ENCODE measurements around the gene ORAI3.
A peak's percentile ranks its signal among the peaks of the same experiment; 100 is the strongest.

ORAI3 gene

DNA sequence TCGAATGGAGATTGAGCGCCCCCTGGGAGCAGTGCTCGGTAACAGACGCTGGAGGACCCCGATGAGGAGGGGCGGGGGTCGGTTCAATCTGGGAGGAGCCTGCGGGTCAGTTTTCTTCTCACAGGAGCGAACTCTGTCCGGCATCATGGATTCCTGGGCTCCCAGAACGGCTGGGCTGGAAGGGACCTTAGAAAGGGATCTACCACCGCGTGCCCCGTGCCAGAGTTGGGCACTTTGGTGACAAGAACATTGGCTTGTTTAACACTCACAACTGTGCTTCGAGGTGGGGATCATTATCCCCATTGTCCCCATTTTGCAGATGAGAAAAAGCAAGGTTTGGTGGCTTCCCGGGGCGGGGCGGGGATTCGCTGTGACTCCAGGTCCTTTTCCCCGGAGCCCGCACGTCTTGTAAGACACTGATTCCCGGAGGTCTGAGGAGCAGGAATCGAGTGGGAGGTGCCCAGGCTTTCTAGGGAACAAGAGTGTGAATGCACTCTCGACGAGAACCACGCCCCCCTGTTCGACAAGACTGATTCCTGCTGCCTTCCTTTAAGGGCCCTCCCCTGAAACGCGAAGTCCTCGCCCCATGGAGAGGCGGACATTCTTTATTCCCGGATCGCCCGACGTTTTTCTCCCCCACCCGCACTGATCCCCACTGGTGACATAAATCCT is 27.0 kb upstream of the ORAI3 start:
- H3K27ac ChIP-seq: peak overlapping the region; percentile 61 to 98 (median 92)
- H4K20me1 ChIP-seq: peaks cover 0 to 25% (median 19%) of the 10 kb centered on the region in 11 experiments; a peak in 18 of 22 replicates
- H3K4me2 ChIP-seq: peak overlapping the region; percentile 75 to 93 (median 86)
- TF ChIP-seq Cebpa-rat (IDR thresholded peaks at IDR 0.05): no peak
- no peaks in the 10 kb centered on the region; a peak in 1 of 22 replicates for H3K9me3 ChIP-seq (replicated peaks in 1 of 11)
- peaks cover 0 to 18% (median 10%) of the 10 kb centered on the region in 11 experiments; a peak in 18 of 22 replicates for H3K36me3 ChIP-seq
- peaks cover 38 to 71% (median 58%) of the 10 kb centered on the region in 10 experiments for H3K4me1 ChIP-seq
- no peaks in the 10 kb centered on the region for H3K27me3 ChIP-seq
- peak overlapping the region; percentile 74 to 92 (median 86) for H3K4me3 ChIP-seq
- H3K9ac ChIP-seq: peak overlapping the region; percentile 74 to 95 (median 89)

- Histone ChIP-seq H3K4me1 (peaks cover 44 to 77% (median 64%) of the 10 kb centered on the region in 10 experiments), H3K36me3 (peaks cover 2 to 24% (median 16%) of the 10 kb centered on the region in 11 experiments; a peak in 20 of 22 replicates), H3K4me3 (peak overlapping the region; percentile 74 to 92 (median 86)), H3K4me2 (peak overlapping the region; percentile 75 to 93 (median 86)), H3K27ac (peak overlapping the region; percentile 86 to 98 (median 94)), H3K9me3 (replicated peaks in 1 of 11) (no peaks in the 10 kb centered on the region; a peak in 1 of 22 replicates), H4K20me1 (peaks cover 0 to 31% (median 25%) of the 10 kb centered on the region in 11 experiments; a peak in 18 of 22 replicates), H3K27me3 (no peaks in the 10 kb centered on the region), H3K9ac (peak overlapping the region; percentile 86 to 97 (median 92))
- TF ChIP-seq Cebpa-rat (IDR thresholded peaks at IDR 0.05): peak in 1 of 11 experiments; percentile 46; a peak in 1 of 22 replicates
These were observed 26.4 kb upstream of the ORAI3 start for GRCh38 chr16:30922420-30922959.

- Histone ChIP-seq H4K20me1 (peaks cover 0 to 37% (median 29%) of the 10 kb centered on the region in 11 experiments; a peak in 18 of 22 replicates), H3K36me3 (peaks cover 7 to 29% (median 21%) of the 10 kb centered on the region in 11 experiments; a peak in 20 of 22 replicates), H3K9ac (peak overlapping the region; percentile 87 to 97 (median 92)), H3K27ac (peak overlapping the region; percentile 86 to 98 (median 94)), H3K4me3 (peak overlapping the region; percentile 74 to 92 (median 88)), H3K4me2 (peak overlapping the region; percentile 20 to 66 (median 56); a peak in 17 of 22 replicates), H3K9me3 (replicated peaks in 1 of 11) (no peaks in the 10 kb centered on the region; a peak in 1 of 22 replicates), H3K27me3 (no peaks in the 10 kb centered on the region), H3K4me1 (peaks cover 45 to 77% (median 68%) of the 10 kb centered on the region in 10 experiments)
- TF ChIP-seq Cebpa-rat (IDR thresholded peaks at IDR 0.05): no peak
These were observed 25.8 kb upstream of the ORAI3 start for GRCh38 chr16:30922960-30923535.

GRCh38 chr16:30923554-30924075 is 25.3 kb upstream of the ORAI3 start, which contains the start of gene FBXL19:
Gene FBXL19, plus strand, starts transcription at chr16:30923572. Its CDS starts 2,183 bp downstream, at chr16:30925755.
- Histone ChIP-seq H3K9ac (peak within 1 kb of the TSS; percentile 87 to 97 (median 92)), H3K4me2 (peak within 1 kb of the TSS; percentile 92 to 98 (median 97)), H3K27ac (peak within 1 kb of the TSS; percentile 86 to 98 (median 94)), H3K36me3 (peaks cover 12 to 34% (median 26%) of the 10 kb centered on the region in 11 experiments; a peak in 20 of 22 replicates), H3K27me3 (no peaks in the 10 kb centered on the region), H4K20me1 (peaks cover 0 to 41% (median 32%) of the 10 kb centered on the region in 11 experiments; a peak in 18 of 22 replicates), H3K4me3 (peak within 1 kb of the TSS; percentile 74 to 92 (median 88)), H3K9me3 (replicated peaks in 1 of 11) (no peaks in the 10 kb centered on the region; a peak in 1 of 22 replicates), H3K4me1 (peaks cover 39 to 74% (median 65%) of the 10 kb centered on the region in 10 experiments)
- no peak for TF ChIP-seq Cebpa-rat (IDR thresholded peaks at IDR 0.05)

DNA sequence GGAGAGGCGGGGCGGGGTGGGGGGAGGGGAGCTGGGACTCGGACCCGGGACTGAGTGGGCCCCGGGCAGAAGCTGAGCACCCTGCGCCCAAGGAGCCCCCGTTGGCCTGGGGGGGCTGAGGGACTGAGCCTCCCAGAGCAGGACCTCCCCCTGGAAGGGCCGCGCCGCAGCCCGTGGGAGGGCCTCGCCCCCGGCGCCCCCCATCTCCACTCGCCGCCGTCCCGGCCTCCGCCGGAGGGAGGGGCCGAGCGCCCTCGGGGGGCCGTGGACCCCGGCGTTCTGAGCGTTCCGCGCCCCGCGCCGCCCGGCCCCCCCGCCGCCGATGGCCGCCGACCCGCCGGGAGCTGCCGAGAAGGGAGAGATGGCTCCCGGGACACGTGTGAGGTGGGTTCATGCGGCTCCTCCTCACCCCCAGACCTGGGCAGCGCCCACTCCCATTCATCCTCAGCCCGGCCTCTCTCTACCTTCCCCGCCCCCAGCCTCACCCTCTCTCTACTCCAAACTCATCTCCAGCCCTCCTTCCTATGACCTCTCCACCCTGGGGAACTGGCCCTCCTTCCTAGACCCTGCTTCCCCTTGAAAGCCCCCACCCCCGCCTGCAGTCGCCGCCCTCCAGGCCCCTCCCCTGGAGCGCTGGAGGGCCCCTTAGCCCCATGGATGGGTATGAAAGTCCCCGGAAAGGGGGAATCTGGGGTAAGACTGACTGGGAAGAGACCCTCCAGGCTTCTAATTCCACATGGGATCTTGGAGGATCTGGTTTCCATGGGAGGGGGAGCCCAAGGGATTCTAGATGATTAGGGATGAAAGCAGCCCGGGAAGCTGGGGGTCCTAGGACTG is 24.6 kb upstream of the ORAI3 start:
- peaks cover 0 to 45% (median 32%) of the 10 kb centered on the region in 11 experiments; a peak in 18 of 22 replicates for H4K20me1 ChIP-seq
- H3K4me2 ChIP-seq: peak overlapping the region; percentile 92 to 98 (median 97)
- no peaks in the 10 kb centered on the region for H3K9me3 ChIP-seq (replicated peaks in 1 of 11)
- H3K36me3 ChIP-seq: peaks cover 18 to 41% (median 32%) of the 10 kb centered on the region in 11 experiments
- no peak for TF ChIP-seq Cebpa-rat (IDR thresholded peaks at IDR 0.05)
- peak overlapping the region; percentile 40 to 96 (median 88); a peak in 21 of 22 replicates for H3K27ac ChIP-seq
- H3K4me1 ChIP-seq: peaks cover 39 to 67% (median 60%) of the 10 kb centered on the region in 10 experiments
- peak overlapping the region; percentile 86 to 97 (median 91) for H3K9ac ChIP-seq
- no peaks in the 10 kb centered on the region for H3K27me3 ChIP-seq
- peak overlapping the region; percentile 74 to 92 (median 88) for H3K4me3 ChIP-seq

DNA sequence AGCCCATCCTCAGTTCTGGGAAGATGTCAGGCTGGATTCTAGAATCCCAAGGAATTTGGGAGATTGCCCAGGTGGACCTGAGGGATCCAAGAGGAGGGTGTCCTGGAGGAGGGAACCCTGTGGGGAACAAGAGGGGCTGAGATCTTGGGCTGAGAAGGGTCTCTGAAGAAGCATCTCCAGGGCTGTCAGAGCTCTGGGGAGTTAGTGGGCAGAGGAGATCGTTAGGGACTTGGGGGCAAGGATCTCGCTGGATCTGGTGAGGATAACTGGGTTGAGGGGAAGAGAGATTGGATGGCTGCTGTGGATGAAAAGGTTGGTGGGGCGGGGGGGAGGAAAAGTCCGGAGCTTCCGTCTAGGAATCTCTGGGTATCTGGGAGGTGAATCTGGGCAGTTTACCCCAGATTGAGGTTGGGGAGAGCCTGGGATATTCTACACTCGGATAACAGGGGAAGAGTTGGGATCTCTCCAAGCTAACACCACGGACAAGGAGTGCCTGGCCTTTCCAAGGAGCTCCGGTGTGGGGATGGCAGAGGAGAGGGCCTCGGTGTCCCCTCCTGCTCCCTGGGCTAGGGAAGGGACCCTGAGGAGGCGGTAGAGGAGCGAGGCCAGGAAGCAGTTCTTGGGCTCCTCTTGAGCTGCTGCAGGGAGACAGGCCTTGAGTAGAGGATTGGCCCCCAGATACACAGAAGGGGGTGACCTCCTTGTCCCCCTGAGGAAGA is 23.8 kb upstream of the ORAI3 start:
- Histone ChIP-seq H3K36me3 (peaks cover 25 to 48% (median 40%) of the 10 kb centered on the region in 11 experiments), H3K9ac (peak overlapping the region; percentile 86 to 97 (median 91)), H3K27me3 (no peaks in the 10 kb centered on the region), H3K27ac (peak overlapping the region in 10 of 11 experiments; percentile 74 to 96 (median 88); a peak in 19 of 22 replicates), H3K4me1 (peaks cover 39 to 59% (median 54%) of the 10 kb centered on the region in 10 experiments), H3K4me2 (peak overlapping the region; percentile 92 to 98 (median 97)), H3K9me3 (replicated peaks in 1 of 11) (no peaks in the 10 kb centered on the region), H3K4me3 (peak overlapping the region; percentile 74 to 92 (median 88)), H4K20me1 (peaks cover 0 to 53% (median 35%) of the 10 kb centered on the region in 11 experiments; a peak in 18 of 22 replicates)
- no peak for TF ChIP-seq Cebpa-rat (IDR thresholded peaks at IDR 0.05)

DNA sequence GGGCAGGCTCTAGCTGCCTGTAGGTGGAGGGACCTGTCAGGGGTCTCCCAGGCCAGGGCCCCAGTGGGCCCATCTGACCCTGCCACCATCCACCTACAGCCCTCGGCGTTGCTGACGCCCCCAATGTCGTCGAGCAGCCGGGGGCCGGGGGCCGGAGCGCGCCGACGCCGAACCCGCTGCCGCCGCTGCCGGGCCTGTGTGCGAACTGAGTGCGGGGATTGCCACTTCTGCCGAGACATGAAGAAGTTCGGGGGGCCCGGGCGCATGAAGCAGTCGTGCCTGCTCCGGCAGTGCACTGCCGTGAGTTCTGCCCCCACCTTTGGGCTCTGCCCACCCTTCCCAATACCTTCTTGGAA is 23.3 kb upstream of the ORAI3 start:
- Histone ChIP-seq H3K4me3 (peak overlapping the region; percentile 74 to 92 (median 88); a peak in 19 of 20 replicates), H3K4me2 (peak overlapping the region; percentile 92 to 98 (median 97)), H3K4me1 (peaks cover 37 to 54% (median 49%) of the 10 kb centered on the region in 10 experiments), H3K27me3 (no peaks in the 10 kb centered on the region), H4K20me1 (peaks cover 0 to 58% (median 38%) of the 10 kb centered on the region in 11 experiments; a peak in 18 of 22 replicates), H3K27ac (peak overlapping the region in 9 of 11 experiments; percentile 75 to 96 (median 89); a peak in 17 of 22 replicates), H3K36me3 (peaks cover 31 to 54% (median 45%) of the 10 kb centered on the region in 11 experiments), H3K9me3 (replicated peaks in 1 of 11) (no peaks in the 10 kb centered on the region), H3K9ac (peak overlapping the region; percentile 86 to 97 (median 91))
- TF ChIP-seq Cebpa-rat (IDR thresholded peaks at IDR 0.05): no peak

Measured in BLaER1 treated with 17β-estradiol and CSF1 and Interleukin-3, amounts not matched to agents 10 nM and 100 nM (cell line).